Epidermal melanocyte (primary cell): ENCODE results near the gene HOXA3.

Experiments
- DNase-seq: peaks from one replicate; pipeline ENCODE4 v3.0.0; 2011; ENCODE audit warnings: low spot score; ENCODE audit not compliant: insufficient read length

The HOXA3 gene

GRCh38 chr7:27143950-27144780 is 8.2 kb downstream of the HOXA3 start:
- no peak for DNase-seq

GRCh38 chr7:27143023-27143949 is 9.1 kb downstream of the HOXA3 start, which contains the start of gene HOXA5:
Gene HOXA5, minus strand, starts transcription at chr7:27143681. Its CDS starts 74 bp downstream, at chr7:27143607.
- peak; percentile 77 for DNase-seq

- no peak for DNase-seq
Observed at GRCh38 chr7:27142580-27143022, 9.8 kb downstream of the HOXA3 start.

- DNase-seq, result no peak
Observed at GRCh38 chr7:27141923-27142579, 10.3 kb downstream of the HOXA3 start.

DNA sequence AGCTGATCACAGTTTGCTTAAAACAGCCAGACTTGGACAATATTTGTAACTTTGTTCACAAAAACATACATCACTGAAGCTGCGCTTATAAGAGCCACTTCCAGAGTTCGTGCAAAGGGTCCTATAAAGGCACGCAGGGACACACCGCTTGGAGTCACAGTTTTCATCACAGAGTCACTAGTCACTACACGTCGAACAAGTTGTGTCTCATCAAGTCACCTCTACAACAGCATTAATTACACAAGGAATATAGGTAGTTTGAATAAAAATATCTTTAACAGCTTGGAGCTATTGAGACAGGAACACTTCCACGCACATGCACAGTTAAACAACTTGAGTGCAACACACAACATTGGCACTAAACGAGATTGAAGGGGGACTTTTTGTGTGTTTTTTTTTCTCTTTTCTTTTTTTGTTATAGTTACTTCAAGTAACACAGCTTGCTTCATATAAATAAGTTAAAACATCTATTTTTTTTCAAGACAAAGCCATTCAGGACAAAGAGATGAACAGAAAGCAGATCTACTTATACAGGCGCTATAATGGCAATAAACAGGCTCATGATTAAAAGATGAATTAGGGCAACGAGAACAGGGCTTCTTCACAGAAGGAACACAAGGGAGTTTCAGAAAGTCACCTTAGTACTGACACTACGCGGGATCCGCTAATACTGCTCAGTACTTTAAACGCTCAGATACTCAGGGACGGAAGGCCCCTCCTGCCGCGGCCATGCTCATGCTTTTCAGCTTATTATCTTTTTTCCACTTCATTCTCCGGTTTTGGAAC is 11.1 kb downstream of the HOXA3 start:
- no peak for DNase-seq

- DNase-seq, result no peak
Observed at GRCh38 chr7:27140126-27140857, 12.1 kb downstream of the HOXA3 start.

DNA sequence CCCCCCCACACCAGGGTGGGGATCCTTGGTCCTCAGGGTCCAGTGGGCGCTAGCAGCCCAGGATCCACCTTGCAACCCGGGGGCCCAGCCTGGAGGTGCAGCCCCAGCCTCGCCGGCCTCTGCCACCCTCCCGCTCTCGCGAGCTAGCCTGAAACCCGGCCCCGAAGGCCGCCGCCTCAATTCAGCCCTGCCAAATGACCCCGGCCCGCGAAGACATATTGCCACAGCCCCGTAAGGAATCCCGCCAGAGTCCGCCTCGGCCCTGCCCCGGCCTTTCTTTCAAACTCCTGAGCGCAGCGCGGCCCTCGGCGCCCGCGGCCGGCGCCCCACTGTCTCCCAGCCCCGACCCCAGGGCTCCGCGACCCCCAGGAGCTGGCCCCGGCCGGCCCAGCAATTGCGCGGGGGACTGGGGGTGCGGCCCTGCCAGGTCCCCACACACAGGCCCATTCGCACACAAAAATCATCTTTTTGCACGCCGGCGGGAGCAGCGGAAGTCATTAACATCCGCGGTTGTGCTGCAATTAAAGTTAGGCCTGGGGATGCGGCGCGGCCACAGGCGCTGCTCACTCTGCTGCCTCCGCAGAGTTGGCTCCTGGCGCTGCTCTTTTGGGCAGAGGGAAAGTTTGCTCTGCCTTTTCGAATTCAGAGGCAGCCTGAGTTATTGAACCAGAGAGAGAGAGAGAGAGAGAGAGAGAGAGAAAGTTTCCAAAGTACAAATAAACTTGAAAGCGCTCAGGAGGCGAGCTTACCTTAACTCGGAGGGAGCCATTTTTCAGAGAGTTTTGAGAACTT is 12.9 kb downstream of the HOXA3 start:
- DNase-seq, result no peak

GRCh38 chr7:27138985-27139333 is 13.4 kb downstream of the HOXA3 start:
- DNase-seq, result no peak

DNA sequence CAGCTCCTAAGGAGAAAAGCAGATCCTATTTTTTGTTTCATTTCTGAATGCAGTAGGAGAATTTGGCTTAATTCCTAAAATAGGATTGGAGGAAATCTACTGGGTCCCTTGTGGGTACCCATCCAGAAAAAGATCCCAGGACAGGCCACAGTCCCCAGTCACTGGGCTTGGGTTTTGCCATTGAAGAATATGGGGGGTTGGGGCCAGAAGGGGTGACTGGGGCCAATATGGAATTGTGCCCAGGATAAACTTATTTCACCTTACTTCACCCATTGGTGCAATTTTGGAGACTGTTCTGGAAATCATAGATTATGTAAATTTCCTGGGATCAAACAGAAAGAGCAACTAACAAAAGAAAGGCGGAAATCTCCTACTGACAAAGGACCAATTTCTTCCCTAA is 13.9 kb downstream of the HOXA3 start:
- no peak for DNase-seq

DNA sequence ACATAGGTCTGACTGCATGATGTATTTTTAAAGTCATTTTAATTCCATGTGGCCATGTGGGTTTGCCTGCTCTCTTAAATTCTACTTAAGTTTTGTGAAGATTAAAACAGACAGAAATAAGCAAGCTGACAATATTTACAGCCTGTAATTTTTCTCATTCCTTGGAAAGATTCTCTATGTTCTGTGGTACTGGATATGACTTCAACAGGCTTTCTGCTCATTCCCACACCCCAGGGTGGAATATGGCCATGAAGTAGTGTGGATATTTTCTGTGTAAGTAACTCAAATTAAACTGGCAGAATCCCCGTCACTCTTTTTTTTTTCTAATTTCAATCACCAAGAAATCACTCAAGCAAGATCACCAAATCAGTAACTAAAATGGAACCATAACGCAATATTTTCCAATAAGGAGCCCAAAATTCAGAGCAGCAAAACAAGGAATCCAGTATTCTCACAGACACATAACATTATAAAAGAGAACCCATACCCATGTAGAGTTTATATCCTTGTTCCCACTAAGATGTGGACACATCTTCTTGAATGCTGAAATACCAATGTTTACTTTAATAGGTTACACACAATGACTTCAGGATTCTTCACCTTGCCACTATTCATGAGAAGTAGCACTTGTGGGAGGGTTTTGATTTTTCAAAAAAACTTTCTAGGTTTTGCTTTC is 14.6 kb downstream of the HOXA3 start:
- DNase-seq, result no peak

DNA sequence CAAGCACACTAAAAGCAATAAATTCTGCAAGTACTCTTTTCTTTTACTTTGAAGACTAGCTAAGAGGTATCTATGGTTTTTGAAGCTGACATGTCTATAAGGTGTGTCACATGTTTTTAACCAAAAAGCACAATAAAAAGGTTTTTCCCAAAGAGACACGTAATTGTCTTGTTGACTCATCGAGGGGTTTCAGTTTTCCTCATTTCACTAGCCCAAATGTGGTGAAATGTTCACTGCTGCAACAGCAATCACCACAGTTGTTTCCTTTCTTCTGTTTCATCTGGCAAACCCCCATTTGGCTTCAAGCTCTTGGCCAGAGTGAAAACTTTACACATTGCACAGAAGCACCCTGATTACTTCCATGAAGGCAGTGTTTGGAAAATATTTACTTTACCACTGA is 18.0 kb downstream of the HOXA3 start:
- no peak for DNase-seq

GRCh38 chr7:27133409-27134231 is 18.8 kb downstream of the HOXA3 start:
- DNase-seq, result no peak

DNA sequence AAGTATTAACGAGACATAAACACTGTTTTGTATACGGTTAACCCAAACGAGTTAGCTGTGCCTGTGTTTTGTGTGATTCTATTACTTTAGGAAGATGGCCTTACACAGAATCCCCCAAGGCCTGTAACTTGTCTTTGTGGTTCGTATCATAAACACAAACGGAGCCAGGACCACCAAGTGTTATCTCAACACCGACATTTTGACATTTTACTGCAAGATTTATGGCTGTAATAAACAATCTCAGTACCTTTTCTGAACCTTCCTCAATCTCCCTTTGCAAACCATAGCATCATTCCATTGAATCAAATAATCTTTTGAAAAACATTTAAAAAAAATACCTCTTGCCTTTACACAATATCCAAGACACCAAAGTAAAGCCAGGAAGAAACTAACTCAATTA is 19.4 kb downstream of the HOXA3 start:
- DNase-seq, result no peak

DNA sequence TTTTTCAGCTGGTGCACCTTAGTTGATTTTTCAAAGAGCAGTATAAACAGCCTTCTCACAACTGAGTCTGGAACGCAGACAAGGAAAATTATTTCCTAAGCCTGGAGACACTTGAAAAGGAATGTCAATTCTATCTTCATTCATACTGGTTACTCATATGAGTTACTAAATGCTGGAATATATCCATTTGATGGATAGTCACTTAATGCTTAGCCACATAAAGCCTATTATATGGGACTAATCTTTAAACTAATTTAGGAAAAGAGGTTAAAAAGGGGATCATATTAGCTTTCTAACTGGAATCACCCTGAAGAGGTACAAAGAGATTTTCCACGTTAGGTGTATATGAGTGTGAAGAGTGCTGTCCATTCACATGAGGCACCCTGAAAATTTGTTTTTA is 20.2 kb downstream of the HOXA3 start:
- no peak for DNase-seq

- no peak for DNase-seq
Observed at GRCh38 chr7:27131390-27131819, 21.0 kb downstream of the HOXA3 start.

DNA sequence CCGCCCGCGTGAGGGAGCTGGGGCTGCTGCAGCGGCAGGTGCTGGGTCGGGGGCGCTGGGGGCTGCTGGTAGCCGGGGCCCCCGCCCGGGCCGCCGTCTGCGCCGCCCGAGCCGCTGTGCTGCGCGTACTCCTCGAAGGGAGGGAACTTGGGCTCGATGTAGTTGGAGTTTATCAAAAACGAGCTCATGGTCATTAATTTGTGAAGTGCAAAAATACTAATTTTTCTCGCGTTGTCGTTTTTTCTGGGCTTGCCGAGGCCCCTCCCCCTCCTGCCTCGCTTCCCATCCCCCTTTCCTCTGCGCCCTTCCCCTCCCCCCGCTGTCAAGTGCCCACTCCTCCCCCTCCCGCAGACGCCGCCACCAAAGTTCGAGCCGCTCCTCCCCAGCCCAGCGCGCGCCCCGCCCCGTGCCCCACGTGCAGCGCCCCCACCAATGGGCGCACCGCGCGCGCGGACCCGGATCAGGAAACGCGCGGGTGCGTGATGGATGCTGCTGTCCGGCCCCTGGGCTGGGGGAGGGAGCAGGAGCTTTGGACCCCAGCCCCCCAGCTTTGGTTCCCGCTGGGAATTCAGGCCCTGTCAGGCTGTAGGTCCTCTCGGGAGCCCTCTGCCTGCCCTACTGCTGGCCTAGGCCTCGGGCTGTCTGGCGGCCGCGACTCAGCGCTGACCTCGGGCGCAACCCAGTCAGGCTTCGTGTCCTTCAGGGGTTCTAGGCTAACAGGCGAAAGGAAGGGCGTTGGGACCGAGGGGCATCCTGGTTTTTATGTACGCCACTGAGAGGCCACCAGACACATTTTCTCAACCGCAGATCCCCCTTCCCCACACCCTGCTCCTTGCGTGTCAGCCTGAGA is 21.6 kb downstream of the HOXA3 start, which contains the start of gene HOXA4:
HOXA4 (minus strand) TSS at position 218 of the 850 bp plus-strand sequence; CDS start at position 194, 24 bp downstream.
- peak; percentile 88 for DNase-seq
